ENCODE results near the gene LRCOL1.

- no peak for TF ChIP-seq FOXK2 (IDR thresholded peaks at IDR 0.05)
- TF ChIP-seq FOXM1 (IDR thresholded peaks at IDR 0.05; ENCODE audit: borderline replicate concordance), result no peak
- TF ChIP-seq SP1 (IDR thresholded peaks at IDR 0.05), result no peak
- no peak for TF ChIP-seq ZNF384 (IDR thresholded peaks at IDR 0.05)
- no peak for TF ChIP-seq BHLHE40 (IDR thresholded peaks at IDR 0.05; ENCODE audit: borderline replicate concordance)
- no peak for TF ChIP-seq HDGF (IDR thresholded peaks at IDR 0.05; ENCODE audit: borderline replicate concordance)
- no peak for TF ChIP-seq PKNOX1 (IDR thresholded peaks at IDR 0.05)
- no peak for TF ChIP-seq TARDBP (IDR thresholded peaks at IDR 0.05)
- TF ChIP-seq ARNT (IDR thresholded peaks at IDR 0.05), result no peak
- no peak for TF ChIP-seq FOXA1 (IDR thresholded peaks at IDR 0.05)
These were observed 25.2 kb downstream of the LRCOL1 start for GRCh38 chr12:132585177-132585576.
